Loucy (cell line): ENCODE results near the gene DNASE2.

Experiments used
- EZH2phosphoT487 ChIP-seq: fragments of 200-600 bp; IDR thresholded peaks from 2 replicates; pipeline ENCODE4 v1.6.1; 2018; ENCODE audit warnings: antibody characterized with exemption, mild to moderate bottlenecking, moderate library complexity, borderline replicate concordance
- TF ChIP-seq, protein P1 (sequence below): fragments of 200-600 bp; sonication (generic); conservative IDR thresholded peaks from 2 replicates; pipeline ENCODE4 v1.5.1; 2014; ENCODE audit warnings: mild to moderate bottlenecking, antibody characterized with exemption, low read length

DNA sequence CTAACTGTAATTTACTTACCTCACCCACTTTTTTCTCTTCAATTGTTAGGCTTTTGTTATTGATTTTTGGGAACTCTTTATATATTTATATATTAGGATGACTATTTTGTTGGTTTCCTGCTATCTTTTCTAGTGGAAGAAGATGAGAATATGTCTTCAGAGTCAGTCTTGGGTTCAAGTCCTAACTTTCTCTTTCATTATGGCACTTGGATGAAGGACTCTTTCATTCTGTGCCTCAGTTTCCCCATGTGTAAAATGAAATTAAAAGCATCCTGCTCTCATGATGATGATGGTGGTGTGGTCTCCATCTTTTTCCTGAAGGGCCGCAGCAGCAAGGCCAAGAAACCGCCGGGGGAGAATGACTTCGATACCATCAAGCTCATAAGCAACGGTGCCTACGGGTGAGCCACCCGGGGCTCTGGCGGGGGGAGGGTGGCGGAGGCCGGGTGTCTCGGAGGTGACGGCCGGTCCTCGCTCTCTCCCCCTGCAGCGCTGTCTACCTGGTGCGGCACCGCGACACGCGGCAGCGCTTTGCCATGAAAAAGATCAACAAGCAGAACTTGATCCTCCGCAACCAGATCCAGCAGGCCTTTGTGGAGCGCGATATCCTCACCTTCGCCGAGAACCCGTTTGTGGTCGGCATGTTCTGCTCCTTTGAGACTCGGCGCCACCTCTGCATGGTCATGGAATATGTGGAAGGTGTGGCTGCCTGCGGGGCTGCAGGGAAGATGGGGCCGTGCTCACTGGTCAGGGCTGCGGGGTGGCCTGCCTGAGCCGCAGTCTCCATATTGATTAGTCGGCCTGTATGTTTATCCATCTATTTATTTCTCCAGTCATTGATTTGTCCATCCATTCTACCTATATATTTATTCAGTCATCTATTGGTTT is 23.0 kb downstream of the DNASE2 start:
- TF ChIP-seq, protein P1, sequence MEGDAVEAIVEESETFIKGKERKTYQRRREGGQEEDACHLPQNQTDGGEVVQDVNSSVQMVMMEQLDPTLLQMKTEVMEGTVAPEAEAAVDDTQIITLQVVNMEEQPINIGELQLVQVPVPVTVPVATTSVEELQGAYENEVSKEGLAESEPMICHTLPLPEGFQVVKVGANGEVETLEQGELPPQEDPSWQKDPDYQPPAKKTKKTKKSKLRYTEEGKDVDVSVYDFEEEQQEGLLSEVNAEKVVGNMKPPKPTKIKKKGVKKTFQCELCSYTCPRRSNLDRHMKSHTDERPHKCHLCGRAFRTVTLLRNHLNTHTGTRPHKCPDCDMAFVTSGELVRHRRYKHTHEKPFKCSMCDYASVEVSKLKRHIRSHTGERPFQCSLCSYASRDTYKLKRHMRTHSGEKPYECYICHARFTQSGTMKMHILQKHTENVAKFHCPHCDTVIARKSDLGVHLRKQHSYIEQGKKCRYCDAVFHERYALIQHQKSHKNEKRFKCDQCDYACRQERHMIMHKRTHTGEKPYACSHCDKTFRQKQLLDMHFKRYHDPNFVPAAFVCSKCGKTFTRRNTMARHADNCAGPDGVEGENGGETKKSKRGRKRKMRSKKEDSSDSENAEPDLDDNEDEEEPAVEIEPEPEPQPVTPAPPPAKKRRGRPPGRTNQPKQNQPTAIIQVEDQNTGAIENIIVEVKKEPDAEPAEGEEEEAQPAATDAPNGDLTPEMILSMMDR: no peak
- no peak for TF ChIP-seq EZH2phosphoT487
